ENCODE data around the gene KRTAP12-1. TPM values are rescaled to one million over a fixed set of nuclear protein-coding genes. Genes with fewer than 3 reads are reported as not detected.

Gene KRTAP12-1
- total and polyA plus RNA-seq, 9 of the 15 experiments (the other 6 are each of a cell fraction or from before 2014, with no cell fraction given), result not detected

DNA sequence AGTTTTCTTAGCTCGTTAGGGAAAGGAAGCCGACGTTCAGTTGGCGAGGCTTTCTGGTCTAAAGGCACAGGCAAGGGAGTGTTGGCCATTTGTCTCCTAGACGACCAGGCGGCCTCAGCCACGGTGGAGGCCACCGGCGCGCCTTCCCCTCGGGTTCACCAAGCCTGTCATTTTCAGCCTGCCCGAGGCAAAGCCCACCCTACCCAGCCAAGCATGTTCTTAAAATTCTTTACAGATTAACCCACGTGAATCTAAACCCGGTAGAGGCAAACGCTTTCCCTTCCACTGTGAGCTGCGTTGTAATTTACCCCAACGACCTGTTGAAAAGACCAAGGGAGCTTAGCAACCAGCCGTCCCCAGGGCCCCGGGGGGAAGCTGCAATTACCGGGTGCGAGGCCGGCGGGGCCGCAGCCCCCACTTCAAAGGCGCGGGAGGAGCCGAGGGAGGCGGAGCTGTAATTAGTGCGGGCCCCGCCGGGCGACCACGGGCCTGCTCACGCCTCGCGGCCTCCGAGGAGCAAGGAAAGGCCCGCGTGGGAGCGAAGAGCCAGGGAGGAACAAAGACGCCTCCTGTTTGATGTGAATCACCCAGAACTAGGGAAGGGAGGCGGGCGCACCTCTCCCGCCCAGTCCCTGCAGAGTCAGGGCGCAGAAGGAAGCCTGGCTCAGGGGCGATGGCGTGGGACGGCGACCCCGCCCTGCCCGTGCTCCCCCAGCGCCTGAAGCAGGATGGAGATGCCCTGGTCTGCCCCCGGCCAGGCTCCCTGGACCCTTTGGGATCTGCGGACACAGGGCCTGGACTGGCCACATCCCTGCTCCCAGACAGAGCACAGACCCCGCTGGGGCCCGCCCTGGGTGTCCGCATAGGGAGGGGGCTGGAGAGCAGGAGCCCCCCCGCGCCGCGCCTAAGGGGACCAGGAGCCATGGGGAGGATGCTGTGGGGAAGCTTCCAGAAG lies 41.5 kb upstream of the KRTAP12-1 start:
- Histone ChIP-seq H3K27ac (ENCODE audit: extremely low read depth, low read depth, low read length) (no peak overlapping the region), H3K4me3 (no peak overlapping the region), H3K4me1 (replicated peaks in 1 of 2; ENCODE audit: control insufficient read depth in 2 of 2, insufficient read depth in 2 of 2, low read length in 2 of 2) (peaks cover 0 to 10% of the 10 kb centered on the region in 2 experiments; a peak in 2 of 5 replicates), H3K9me3 (replicated peaks; ENCODE audit: control insufficient read depth, insufficient read depth, low read depth, low read length) (no peaks in the 10 kb centered on the region), H3K4me2 (ENCODE audit: insufficient read depth, low read length) (no peak overlapping the region), H2AFZ (ENCODE audit: low read depth, low read length) (no peak overlapping the region), H3K36me3 (ENCODE audit: control insufficient read depth, insufficient read depth, low read length) (no peaks in the 10 kb centered on the region), H4K20me1 (replicated peaks; ENCODE audit: control insufficient read depth, insufficient read depth, low read length) (peaks cover 6% of the 10 kb centered on the region; the same call in 1 of the 2 replicates), H3K79me2 (ENCODE audit: control insufficient read depth, insufficient read depth, low read length) (no peaks in the 10 kb centered on the region), H3K9me1 (ENCODE audit: control insufficient read depth, insufficient read depth, low read length) (no peaks in the 10 kb centered on the region), H3K27me3 (ENCODE audit: control insufficient read depth in 2 of 2, insufficient read depth in 2 of 2, low read length in 2 of 2) (peaks cover 44 to 58% of the 10 kb centered on the region in 2 experiments; a peak in 4 of 5 replicates), H3K9ac (ENCODE audit: insufficient read depth in 1 of 2, low read depth in 2 of 2, low read length in 2 of 2) (no peak overlapping the region; a peak in 1 of 4 replicates)
- no peak for ATAC-seq
- DNase-seq (ENCODE audit: extremely low read depth in 1 of 4, low spot score in 3 of 4), result no peak
- POLR2A ChIA-PET, result interaction anchor here (0.6 to 1.2 kb wide), 3 partner anchors 13 to 209 kb away, joined by 3 to 5 read pairs (median 3); no protein-coding TSS in a partner anchor
- CTCF ChIA-PET (ENCODE audit: low intra/inter-chr PET ratio), result no interaction called here
- WGBS (ENCODE audit: insufficient coverage, low coverage, missing lambda C conversion rate), result 8% methylated on average over 59 of the region's 61 CpGs
- TF ChIP-seq ZNF764 (CRISPR knock-in tag; IDR thresholded peaks at IDR 0.05; ENCODE audit: low read depth) (no peak), TCF3 (CRISPR knock-in tag; IDR thresholded peaks at IDR 0.05) (no peak), PCBP1 (IDR thresholded peaks at IDR 0.05; ENCODE audit: low read depth, low read length, poor library complexity, severe bottlenecking) (peak; percentile 32)
- TF ChIP-seq, protein P1, sequence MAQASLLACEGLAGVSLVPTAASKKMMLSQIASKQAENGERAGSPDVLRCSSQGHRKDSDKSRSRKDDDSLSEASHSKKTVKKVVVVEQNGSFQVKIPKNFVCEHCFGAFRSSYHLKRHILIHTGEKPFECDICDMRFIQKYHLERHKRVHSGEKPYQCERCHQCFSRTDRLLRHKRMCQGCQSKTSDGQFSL (CRISPR knock-in tag; IDR thresholded peaks at IDR 0.05), result peak; percentile 34; the same call in 1 of the 2 replicates
- TF ChIP-seq, protein P1 (tag; IDR thresholded peaks at IDR 0.05), result no peak
- in situ Hi-C loops (cut with MboI), result no loop called here
- intact Hi-C loops (cut with micrococcal nuclease), result no loop called here
- no peak for FAIRE-seq
- no TSS peak for BruUV-seq (replicated peaks)
